Lower leg skin (tissue), 4 donors: ENCODE measurements around the gene WFDC1. TPM values are rescaled to one million over a fixed set of nuclear protein-coding genes. Genes with fewer than 3 reads are reported as not detected.

ENCODE experiments used
- DNase-seq, 2 donors: peaks; one replicate each; pipeline ENCODE4 v3.0.0-alpha.2; 2019; ENCODE audit warnings: low spot score in 2 of 2
- H3K4me3 ChIP-seq: fragments of 200-600 bp; sonication (generic); 2 replicates; pipeline ENCODE4 v1.5.1; 2017; ENCODE audit warnings: mild to moderate bottlenecking, low read depth; ENCODE audit not compliant: poor library complexity, severe bottlenecking
- CTCF ChIP-seq, 3 donors: fragments of 450-650 bp; IDR thresholded peaks; one replicate each; pipeline ENCODE4 v1.5.1; 2016; ENCODE audit warnings: antibody characterized with exemption in 3 of 3, mild to moderate bottlenecking in 3 of 3, moderate library complexity in 2 of 3
- POLR2A ChIP-seq, 2 donors: fragments of 450-650 bp; IDR thresholded peaks; one replicate each; pipeline ENCODE4 v1.6.1; 2016 to 2017; ENCODE audit warnings: antibody characterized with exemption in 2 of 2, mild to moderate bottlenecking in 1 of 2, moderate library complexity in 1 of 2
- WGBS, 2 donors: methylation state at CpG; one replicate each; pipeline ENCODE4 v1.1.5; 2018; 5-methylcytosine and 5-hydroxymethylcytosine counted together
- intact Hi-C: fragments of 100-400 bp; cut with DNase I; formaldehyde crosslinking; loops from one replicate; pipeline ENCODE4 v1.15.0; 2023; ENCODE audit warnings: low total_unique reads
- total RNA-seq, 4 donors: library from RNA; depleted of rRNA; stranded (reverse); fragments of >200 nt; gene quantifications; one replicate each; pipeline ENCODE4 v1.1.0, GENCODE V29; 2016

Gene WFDC1
- total RNA-seq, 4 donors from 2014 or later = 0.91 to 2.2 (median 1.3) TPM; not detected in 1

GRCh38 chr16:84272740-84273320 lies 21.8 kb upstream of the WFDC1 start:
- no peak for DNase-seq
- WGBS, 2 donors = 41 to 74% methylated on average over 1 of the region's 1 CpG
- no peak overlapping the region for H3K4me3 ChIP-seq
- no peak for TF ChIP-seq POLR2A (IDR thresholded peaks at IDR 0.05)
- no peak for TF ChIP-seq CTCF (IDR thresholded peaks at IDR 0.05)
- intact Hi-C loops = loop anchor here (10.0 kb wide), 1 partner anchor 212 kb away; no protein-coding TSS in a partner anchor

GRCh38 chr16:84274515-84274914 lies 20.2 kb upstream of the WFDC1 start:
- 89 to 94% methylated on average over 9 of the region's 9 CpGs for WGBS, 2 donors
- no peak overlapping the region for H3K4me3 ChIP-seq
- intact Hi-C loops = loop anchor here (10.0 kb wide), 1 partner anchor 210 kb away; no protein-coding TSS in a partner anchor
- no peak for TF ChIP-seq POLR2A (IDR thresholded peaks at IDR 0.05)
- no peak for TF ChIP-seq CTCF (IDR thresholded peaks at IDR 0.05)
- DNase-seq = no peak

DNA sequence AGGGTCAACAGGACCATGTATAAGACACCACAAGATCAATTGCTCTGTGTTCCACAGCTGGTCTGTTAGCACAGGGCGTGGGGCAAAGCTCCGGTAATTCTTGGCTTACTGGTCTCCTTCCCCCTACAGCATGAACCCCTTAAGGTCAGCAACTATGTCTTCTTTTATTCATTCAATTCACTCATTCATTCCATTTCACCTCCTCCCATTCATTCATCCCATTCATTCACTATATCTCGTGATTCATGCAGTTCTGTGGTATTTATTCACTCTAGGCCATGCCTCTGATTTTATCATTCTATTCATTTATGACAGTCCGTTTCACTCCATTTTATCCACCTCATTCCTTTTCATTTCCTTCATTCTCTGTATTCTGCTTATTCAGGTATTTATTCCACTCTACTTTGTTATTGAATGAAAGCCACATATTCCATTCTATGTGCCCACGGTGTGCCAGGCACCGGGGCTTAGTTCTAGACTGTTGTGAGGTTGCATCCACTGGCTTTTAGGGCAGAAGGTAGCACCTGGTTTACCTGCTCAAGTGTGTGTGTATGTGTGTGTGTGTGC lies 19.0 kb upstream of the WFDC1 start:
- DNase-seq = no peak
- WGBS, 2 donors = 88 to 92% methylated on average over 6 of the region's 6 CpGs
- TF ChIP-seq CTCF (IDR thresholded peaks at IDR 0.05) = no peak
- TF ChIP-seq POLR2A (IDR thresholded peaks at IDR 0.05) = no peak
- intact Hi-C loops = loop anchor here (10.0 kb wide), 1 partner anchor 209 kb away; no protein-coding TSS in a partner anchor
- no peak overlapping the region for H3K4me3 ChIP-seq

- intact Hi-C loops = loop anchor here (10.0 kb wide), 1 partner anchor 207 kb away; no protein-coding TSS in a partner anchor
- WGBS, 2 donors = 36 to 37% methylated on average over 10 of the region's 10 CpGs
- peak; percentile 46 to 89 for DNase-seq
- TF ChIP-seq CTCF (IDR thresholded peaks at IDR 0.05) (no peak), POLR2A (IDR thresholded peaks at IDR 0.05) (no peak)
- H3K4me3 ChIP-seq = no peak overlapping the region
Measured at GRCh38 chr16:84277244-84277823, 17.3 kb upstream of the WFDC1 start.

DNA sequence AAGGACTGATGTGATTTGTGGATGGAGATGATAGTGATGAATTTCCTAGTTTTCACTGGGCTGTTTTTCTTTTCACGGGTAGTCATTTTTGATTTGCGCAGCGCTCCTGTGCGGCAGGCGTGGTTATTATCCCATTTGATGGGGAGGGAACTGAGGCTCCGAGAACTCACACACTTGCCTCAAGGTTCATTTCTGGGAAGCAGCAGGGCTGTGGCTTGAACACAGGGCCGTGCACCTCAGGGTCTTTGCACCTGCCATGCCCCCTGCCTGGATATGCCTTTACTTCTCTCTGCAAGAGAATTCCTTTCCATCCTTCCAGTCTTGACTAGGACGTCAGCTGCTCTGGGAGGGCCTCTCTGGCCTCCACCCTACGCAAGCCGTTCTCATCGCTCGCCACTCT lies 16.3 kb upstream of the WFDC1 start:
- WGBS, 2 donors = 92 to 94% methylated on average over 12 of the region's 12 CpGs
- intact Hi-C loops = loop anchor here (10.0 kb wide), 1 partner anchor 206 kb away; no protein-coding TSS in a partner anchor
- TF ChIP-seq POLR2A (IDR thresholded peaks at IDR 0.05) = no peak
- no peak for TF ChIP-seq CTCF (IDR thresholded peaks at IDR 0.05)
- no peak overlapping the region for H3K4me3 ChIP-seq
- DNase-seq = no peak
